ENCODE measurements around the gene VSTM2B. TPM values are rescaled to one million over a fixed set of nuclear protein-coding genes. Genes with fewer than 3 reads are reported as not detected.

VSTM2B gene
- polyA plus RNA-seq, 1 of the 3 experiments (the other 2 are of a cell fraction): not detected

DNA sequence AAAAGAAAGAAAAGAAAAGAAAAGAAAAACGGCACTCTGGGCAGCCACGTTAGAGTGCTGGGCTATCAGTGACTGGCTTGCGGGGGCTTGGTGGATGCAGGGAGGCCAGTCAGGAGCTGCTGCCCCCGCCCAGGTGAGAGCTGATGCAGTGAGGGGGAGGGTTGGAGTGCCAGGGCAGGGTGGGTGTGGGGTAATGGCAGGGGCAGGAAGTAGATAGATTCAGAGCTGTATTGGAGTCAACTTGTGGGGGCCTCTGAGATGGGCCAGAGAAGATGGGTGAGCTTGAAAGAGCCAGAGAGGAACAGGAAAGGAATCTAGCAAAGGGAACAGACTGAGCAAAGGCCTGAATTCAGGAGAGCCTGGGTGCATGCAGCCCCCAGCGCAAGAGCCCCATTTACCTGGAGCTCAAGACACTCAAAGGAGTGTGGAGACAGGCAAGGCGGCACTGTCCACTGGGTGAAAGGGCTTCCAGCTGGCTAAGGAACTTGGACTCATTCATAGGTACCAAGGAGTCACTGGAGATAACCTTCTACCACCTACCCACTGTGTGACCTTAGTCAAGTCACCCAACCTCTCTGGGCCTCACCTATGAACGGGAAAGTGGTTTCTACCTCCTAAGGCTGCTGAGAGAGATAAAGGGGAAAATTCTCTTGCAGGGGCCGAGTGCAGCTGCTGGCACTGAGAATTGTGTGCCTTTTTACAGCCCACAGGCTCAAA, 20.2 kb downstream of the VSTM2B start:
- Histone ChIP-seq H3K27ac (ENCODE audit: low read depth in 2 of 2, low read length in 1 of 2) (no peak overlapping the region), H3K36me3 (replicated peaks in 1 of 2; ENCODE audit: control insufficient read depth in 1 of 2, insufficient read depth in 2 of 2, low read length in 1 of 2) (no peaks in the 10 kb centered on the region), H3K9ac (no peak overlapping the region), H4K20me1 (ENCODE audit: insufficient read depth) (no peaks in the 10 kb centered on the region), H3K4me2 (no peak overlapping the region), H3K9me2 (no peaks in the 10 kb centered on the region), H3K79me2 (ENCODE audit: insufficient read depth) (no peaks in the 10 kb centered on the region), H3K4me1 (ENCODE audit: control insufficient read depth in 1 of 2, insufficient read depth in 2 of 2, low read depth in 1 of 2, low read length in 1 of 2) (no peaks in the 10 kb centered on the region), H3F3A (replicated peaks; ENCODE audit: insufficient read depth) (no peaks in the 10 kb centered on the region), H2AFZ (ENCODE audit: low read depth) (no peak overlapping the region), H3K9me3 (no peaks in the 10 kb centered on the region), H3K4me3 (ENCODE audit: low read depth in 2 of 2, low read length in 1 of 2) (no peak overlapping the region), H3K27me3 (ENCODE audit: insufficient read depth) (no peaks in the 10 kb centered on the region)
- no peak for DNase-seq
- 28% methylated on average over 8 of the region's 8 CpGs for WGBS (ENCODE audit: low lambda C conversion rate)
- no peak for TF ChIP-seq NRF1 (IDR thresholded peaks at IDR 0.05; ENCODE audit: low read depth, low read length)
- TF ChIP-seq TEAD4 (IDR thresholded peaks at IDR 0.05; ENCODE audit: borderline replicate concordance, insufficient read depth): no peak
- no peak for TF ChIP-seq SIN3A (IDR thresholded peaks at IDR 0.05; ENCODE audit: borderline replicate concordance, low read depth, low read length)
- TF ChIP-seq, protein P1, sequence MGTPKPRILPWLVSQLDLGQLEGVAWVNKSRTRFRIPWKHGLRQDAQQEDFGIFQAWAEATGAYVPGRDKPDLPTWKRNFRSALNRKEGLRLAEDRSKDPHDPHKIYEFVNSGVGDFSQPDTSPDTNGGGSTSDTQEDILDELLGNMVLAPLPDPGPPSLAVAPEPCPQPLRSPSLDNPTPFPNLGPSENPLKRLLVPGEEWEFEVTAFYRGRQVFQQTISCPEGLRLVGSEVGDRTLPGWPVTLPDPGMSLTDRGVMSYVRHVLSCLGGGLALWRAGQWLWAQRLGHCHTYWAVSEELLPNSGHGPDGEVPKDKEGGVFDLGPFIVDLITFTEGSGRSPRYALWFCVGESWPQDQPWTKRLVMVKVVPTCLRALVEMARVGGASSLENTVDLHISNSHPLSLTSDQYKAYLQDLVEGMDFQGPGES (IDR thresholded peaks at IDR 0.05; ENCODE audit: low read depth, low read length): no peak
- TF ChIP-seq PBX3 (IDR thresholded peaks at IDR 0.05): no peak
- no peak for TF ChIP-seq CHD2 (IDR thresholded peaks at IDR 0.05; ENCODE audit: low read length, partially characterized antibody)
- no peak for TF ChIP-seq RXRA (IDR thresholded peaks at IDR 0.05; ENCODE audit: borderline replicate concordance, low read depth)
- no peak for TF ChIP-seq USF1 (IDR thresholded peaks at IDR 0.05; ENCODE audit: borderline replicate concordance, low read depth)
- TF ChIP-seq MAX (IDR thresholded peaks at IDR 0.05; ENCODE audit: low read depth): no peak
- TF ChIP-seq, protein P2, sequence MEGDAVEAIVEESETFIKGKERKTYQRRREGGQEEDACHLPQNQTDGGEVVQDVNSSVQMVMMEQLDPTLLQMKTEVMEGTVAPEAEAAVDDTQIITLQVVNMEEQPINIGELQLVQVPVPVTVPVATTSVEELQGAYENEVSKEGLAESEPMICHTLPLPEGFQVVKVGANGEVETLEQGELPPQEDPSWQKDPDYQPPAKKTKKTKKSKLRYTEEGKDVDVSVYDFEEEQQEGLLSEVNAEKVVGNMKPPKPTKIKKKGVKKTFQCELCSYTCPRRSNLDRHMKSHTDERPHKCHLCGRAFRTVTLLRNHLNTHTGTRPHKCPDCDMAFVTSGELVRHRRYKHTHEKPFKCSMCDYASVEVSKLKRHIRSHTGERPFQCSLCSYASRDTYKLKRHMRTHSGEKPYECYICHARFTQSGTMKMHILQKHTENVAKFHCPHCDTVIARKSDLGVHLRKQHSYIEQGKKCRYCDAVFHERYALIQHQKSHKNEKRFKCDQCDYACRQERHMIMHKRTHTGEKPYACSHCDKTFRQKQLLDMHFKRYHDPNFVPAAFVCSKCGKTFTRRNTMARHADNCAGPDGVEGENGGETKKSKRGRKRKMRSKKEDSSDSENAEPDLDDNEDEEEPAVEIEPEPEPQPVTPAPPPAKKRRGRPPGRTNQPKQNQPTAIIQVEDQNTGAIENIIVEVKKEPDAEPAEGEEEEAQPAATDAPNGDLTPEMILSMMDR (IDR thresholded peaks at IDR 0.05): no peak
- TF ChIP-seq RAD21 (IDR thresholded peaks at IDR 0.05; ENCODE audit: low read length): no peak
- TF ChIP-seq MXI1 (IDR thresholded peaks at IDR 0.05; ENCODE audit: low read depth, low read length): no peak
- TF ChIP-seq FOXM1 (IDR thresholded peaks at IDR 0.05; ENCODE audit: low read depth): no peak
- no peak for TF ChIP-seq YY1 (IDR thresholded peaks at IDR 0.05; ENCODE audit: low read depth)
- no peak for TF ChIP-seq FOSL2 (IDR thresholded peaks at IDR 0.05; ENCODE audit: borderline replicate concordance, low read depth)
- TF ChIP-seq GABPA (IDR thresholded peaks at IDR 0.05; ENCODE audit: low read depth): no peak
- ChIA-PET CTCF (no interaction called here), POLR2A (no interaction called here)
